OCI-LY1 (cell line): ENCODE results near the gene HLCS.

Experiments used
- H2AFZ ChIP-seq: fragments of 200-600 bp; sonication (generic), shearing (Covaris generic); 2 replicates; pipeline ENCODE4 v1.6.0; 2014; ENCODE audit warnings: antibody characterized with exemption, mild to moderate bottlenecking, low read length
- H3F3A ChIP-seq: fragments of 200-600 bp; sonication (generic), shearing (Covaris generic); 2 replicates; pipeline ENCODE4 v1.6.0; 2014; ENCODE audit warnings: mild to moderate bottlenecking, antibody characterized with exemption, low read length, moderate library complexity; ENCODE audit not compliant: insufficient read depth
- H3K27ac ChIP-seq: fragments of 200-600 bp; sonication (generic); 2 replicates; pipeline ENCODE4 v1.5.1; 2014; ENCODE audit warnings: low read length, mixed run types, mild to moderate bottlenecking, low read depth; ENCODE audit not compliant: poor library complexity, severe bottlenecking
- H3K27me3 ChIP-seq: fragments of 200-600 bp; sonication (generic); 2 replicates; pipeline ENCODE4 v1.6.0; 2014; ENCODE audit warnings: antibody characterized with exemption, mild to moderate bottlenecking, low read length, moderate library complexity; ENCODE audit not compliant: insufficient read depth
- H3K36me3 ChIP-seq: fragments of 200-600 bp; sonication (generic); 2 replicates; pipeline ENCODE4 v1.6.1; 2014; ENCODE audit warnings: mild to moderate bottlenecking, antibody characterized with exemption, low read length, moderate library complexity, mixed read lengths; ENCODE audit not compliant: insufficient read depth
- H3K4me1 ChIP-seq: fragments of 200-600 bp; sonication (generic); 2 replicates; pipeline ENCODE4 v1.5.1; 2014; ENCODE audit warnings: mild to moderate bottlenecking, low read length, moderate library complexity; ENCODE audit not compliant: insufficient read depth, severe bottlenecking
- H3K4me2 ChIP-seq: fragments of 200-600 bp; sonication (generic), shearing (Covaris generic); 2 replicates; pipeline ENCODE4 v1.6.1; 2014; ENCODE audit warnings: low read length
- H3K4me3 ChIP-seq: fragments of 200-600 bp; sonication (generic); 2 replicates; pipeline ENCODE4 v1.5.1; 2014; ENCODE audit warnings: low read length, low read depth, mild to moderate bottlenecking, mixed read lengths; ENCODE audit not compliant: poor library complexity, severe bottlenecking
- H3K79me2 ChIP-seq: fragments of 200-600 bp; shearing (Covaris generic); 2 replicates; pipeline ENCODE4 v1.6.1; 2016; ENCODE audit warnings: mixed run types, low read length, mixed read lengths; ENCODE audit not compliant: insufficient read depth
- H3K9ac ChIP-seq: fragments of 200-600 bp; sonication (generic), shearing (Covaris generic); 2 replicates; pipeline ENCODE4 v1.6.1; 2014; ENCODE audit warnings: mild to moderate bottlenecking, low read length, mixed read lengths
- H3K9me2 ChIP-seq: fragments of 200-600 bp; sonication (generic), shearing (Covaris generic); 2 replicates; pipeline ENCODE4 v1.6.1; 2014; ENCODE audit warnings: low read depth, mild to moderate bottlenecking, low read length, mixed read lengths
- H3K9me3 ChIP-seq: fragments of 200-600 bp; shearing (Covaris generic); 2 replicates; pipeline ENCODE4 v1.6.1; 2014; ENCODE audit warnings: low read length, mixed read lengths
- H4K20me1 ChIP-seq: fragments of 200-600 bp; sonication (generic), shearing (Covaris generic); 2 replicates; pipeline ENCODE4 v1.6.0; 2016; ENCODE audit warnings: mild to moderate bottlenecking, low read length; ENCODE audit not compliant: insufficient read depth
- CTCF ChIP-seq: fragments of 200-600 bp; sonication (generic), shearing (Covaris generic); IDR thresholded peaks from 2 replicates; pipeline ENCODE4 v1.5.1; 2017; ENCODE audit warnings: mild to moderate bottlenecking, antibody characterized with exemption, low read length, moderate library complexity, mixed read lengths
- EZH2 ChIP-seq: fragments of 200-600 bp; sonication (generic), shearing (Covaris generic); IDR thresholded peaks from 2 replicates; pipeline ENCODE4 v1.8.0; 2017; ENCODE audit warnings: borderline replicate concordance, mixed run types, mild to moderate bottlenecking, antibody characterized with exemption, low read length, moderate library complexity, mixed read lengths

Gene HLCS

GRCh38 chr21:36735201-36735515 lies 231.3 kb downstream of the HLCS start:
- Histone ChIP-seq H3K4me1 (no peaks in the 10 kb centered on the region), H3K79me2 (no peaks in the 10 kb centered on the region), H3K4me2 (no peak overlapping the region), H3K27me3 (peaks cover 21% of the 10 kb centered on the region; the same call in 1 of the 2 replicates), H3K9me2 (no peaks in the 10 kb centered on the region), H4K20me1 (no peaks in the 10 kb centered on the region), H3K36me3 (no peaks in the 10 kb centered on the region), H3K9ac (no peak overlapping the region), H3K4me3 (no peak overlapping the region), H3K9me3 (no peaks in the 10 kb centered on the region), H3K27ac (no peak overlapping the region), H2AFZ (no peak overlapping the region), H3F3A (no peaks in the 10 kb centered on the region)
- TF ChIP-seq EZH2, result no peak
- no peak for TF ChIP-seq CTCF

GRCh38 chr21:36734367-36735200 lies 231.9 kb downstream of the HLCS start:
- Histone ChIP-seq H3K27me3 (peaks cover 26% of the 10 kb centered on the region; the same call in 1 of the 2 replicates), H3K4me1 (no peaks in the 10 kb centered on the region), H3F3A (no peaks in the 10 kb centered on the region), H4K20me1 (no peaks in the 10 kb centered on the region), H3K36me3 (no peaks in the 10 kb centered on the region), H3K4me3 (no peak overlapping the region), H3K9me3 (no peaks in the 10 kb centered on the region), H3K9ac (no peak overlapping the region), H3K9me2 (no peaks in the 10 kb centered on the region), H2AFZ (no peak overlapping the region), H3K27ac (no peak overlapping the region), H3K4me2 (no peak overlapping the region), H3K79me2 (no peaks in the 10 kb centered on the region)
- no peak for TF ChIP-seq CTCF

GRCh38 chr21:36733857-36734256 lies 232.6 kb downstream of the HLCS start:
- no peaks in the 10 kb centered on the region for H3F3A ChIP-seq
- H2AFZ ChIP-seq, result no peak overlapping the region
- H3K27ac ChIP-seq, result no peak overlapping the region
- no peaks in the 10 kb centered on the region for H3K36me3 ChIP-seq
- no peaks in the 10 kb centered on the region for H3K9me2 ChIP-seq
- no peaks in the 10 kb centered on the region for H3K79me2 ChIP-seq
- H3K9ac ChIP-seq, result no peak overlapping the region
- peaks cover 26% of the 10 kb centered on the region; the same call in 1 of the 2 replicates for H3K27me3 ChIP-seq
- no peak overlapping the region for H3K4me2 ChIP-seq
- no peaks in the 10 kb centered on the region for H3K9me3 ChIP-seq
- H3K4me3 ChIP-seq, result no peak overlapping the region
- TF ChIP-seq EZH2, result no peak
- H4K20me1 ChIP-seq, result no peaks in the 10 kb centered on the region
- no peaks in the 10 kb centered on the region for H3K4me1 ChIP-seq

- no peaks in the 10 kb centered on the region for H3K9me3 ChIP-seq
- no peaks in the 10 kb centered on the region for H3F3A ChIP-seq
- H3K9ac ChIP-seq, result no peak overlapping the region
- no peaks in the 10 kb centered on the region for H3K9me2 ChIP-seq
- peaks cover 21% of the 10 kb centered on the region; the same call in 1 of the 2 replicates for H3K27me3 ChIP-seq
- no peaks in the 10 kb centered on the region for H3K79me2 ChIP-seq
- H4K20me1 ChIP-seq, result no peaks in the 10 kb centered on the region
- no peak for TF ChIP-seq CTCF
- TF ChIP-seq EZH2, result no peak
- no peak overlapping the region for H2AFZ ChIP-seq
- no peaks in the 10 kb centered on the region for H3K4me1 ChIP-seq
- no peaks in the 10 kb centered on the region for H3K36me3 ChIP-seq
- no peak overlapping the region for H3K27ac ChIP-seq
- H3K4me3 ChIP-seq, result no peak overlapping the region
- no peak overlapping the region for H3K4me2 ChIP-seq
Measured at GRCh38 chr21:36732761-36733160, 233.7 kb downstream of the HLCS start.
